ENCODE results near the gene GCHFR.

DNA sequence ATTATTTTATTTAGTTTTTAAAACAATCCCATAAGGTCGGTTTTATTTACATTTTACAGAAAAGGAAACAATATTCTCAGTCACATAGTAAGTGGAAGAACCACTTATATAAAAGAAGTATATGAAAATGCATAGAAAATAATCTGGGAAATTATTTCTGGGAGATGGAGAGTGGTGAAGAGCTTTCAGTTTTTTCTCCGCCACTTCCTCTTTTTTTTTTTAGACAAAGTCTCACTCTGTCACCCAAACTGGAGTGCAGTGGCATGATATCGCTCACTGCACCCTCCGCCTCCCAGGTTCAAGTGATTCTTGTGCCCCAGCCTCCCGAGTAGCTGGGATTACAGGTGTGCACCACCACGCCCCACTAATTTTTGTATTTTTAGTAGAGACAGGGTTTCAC, 47.7 kb upstream of the GCHFR start:
- TF ChIP-seq EZH2phosphoT487 (IDR thresholded peaks at IDR 0.05; ENCODE audit: low read depth) = no peak
- TF ChIP-seq, protein P1, sequence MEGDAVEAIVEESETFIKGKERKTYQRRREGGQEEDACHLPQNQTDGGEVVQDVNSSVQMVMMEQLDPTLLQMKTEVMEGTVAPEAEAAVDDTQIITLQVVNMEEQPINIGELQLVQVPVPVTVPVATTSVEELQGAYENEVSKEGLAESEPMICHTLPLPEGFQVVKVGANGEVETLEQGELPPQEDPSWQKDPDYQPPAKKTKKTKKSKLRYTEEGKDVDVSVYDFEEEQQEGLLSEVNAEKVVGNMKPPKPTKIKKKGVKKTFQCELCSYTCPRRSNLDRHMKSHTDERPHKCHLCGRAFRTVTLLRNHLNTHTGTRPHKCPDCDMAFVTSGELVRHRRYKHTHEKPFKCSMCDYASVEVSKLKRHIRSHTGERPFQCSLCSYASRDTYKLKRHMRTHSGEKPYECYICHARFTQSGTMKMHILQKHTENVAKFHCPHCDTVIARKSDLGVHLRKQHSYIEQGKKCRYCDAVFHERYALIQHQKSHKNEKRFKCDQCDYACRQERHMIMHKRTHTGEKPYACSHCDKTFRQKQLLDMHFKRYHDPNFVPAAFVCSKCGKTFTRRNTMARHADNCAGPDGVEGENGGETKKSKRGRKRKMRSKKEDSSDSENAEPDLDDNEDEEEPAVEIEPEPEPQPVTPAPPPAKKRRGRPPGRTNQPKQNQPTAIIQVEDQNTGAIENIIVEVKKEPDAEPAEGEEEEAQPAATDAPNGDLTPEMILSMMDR (IDR thresholded peaks at IDR 0.05; ENCODE audit: low read depth, low read length) = no peak

All from OCI-LY3 (cell line).